ENCODE data around the gene FIBCD1.

The FIBCD1 gene

DNA sequence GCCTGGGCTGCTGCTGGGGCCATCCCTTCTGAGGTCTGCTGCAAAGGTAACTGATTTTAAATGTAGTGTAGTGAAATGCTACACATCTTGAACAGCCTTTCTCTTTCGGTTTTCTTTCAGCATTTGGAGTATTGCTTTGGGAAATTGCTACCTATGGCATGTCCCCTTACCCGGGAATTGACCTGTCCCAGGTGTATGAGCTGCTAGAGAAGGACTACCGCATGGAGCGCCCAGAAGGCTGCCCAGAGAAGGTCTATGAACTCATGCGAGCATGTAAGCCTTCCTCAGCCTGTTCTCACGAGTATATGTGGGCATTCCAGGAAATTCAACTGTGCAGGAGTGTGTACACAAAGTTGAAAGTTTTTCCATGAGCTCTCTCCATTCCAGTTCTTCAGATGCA lies 60.8 kb downstream of the FIBCD1 start:
- DNase-seq (ENCODE audit: low spot score) = no peak

DNA sequence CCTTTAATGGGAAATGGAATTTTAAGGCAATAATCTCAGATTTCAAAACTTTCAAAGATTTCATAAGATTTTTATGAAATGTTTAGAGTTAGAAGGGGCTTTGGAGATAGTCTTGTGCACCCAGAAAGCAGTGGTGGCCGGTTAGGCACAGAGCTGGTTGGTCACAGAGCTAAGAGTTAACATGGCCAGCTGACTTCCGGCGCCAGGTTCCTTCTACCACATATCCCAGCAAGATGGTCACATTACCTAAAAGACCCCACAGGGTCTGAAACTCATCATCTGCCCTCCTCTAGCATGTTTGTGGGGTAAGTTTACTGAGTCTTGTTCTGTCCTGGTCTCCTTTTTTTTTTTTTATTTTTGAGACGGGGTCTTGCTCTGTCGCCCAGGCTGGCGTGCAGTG lies 61.7 kb downstream of the FIBCD1 start:
- DNase-seq (ENCODE audit: low spot score) = no peak

DNA sequence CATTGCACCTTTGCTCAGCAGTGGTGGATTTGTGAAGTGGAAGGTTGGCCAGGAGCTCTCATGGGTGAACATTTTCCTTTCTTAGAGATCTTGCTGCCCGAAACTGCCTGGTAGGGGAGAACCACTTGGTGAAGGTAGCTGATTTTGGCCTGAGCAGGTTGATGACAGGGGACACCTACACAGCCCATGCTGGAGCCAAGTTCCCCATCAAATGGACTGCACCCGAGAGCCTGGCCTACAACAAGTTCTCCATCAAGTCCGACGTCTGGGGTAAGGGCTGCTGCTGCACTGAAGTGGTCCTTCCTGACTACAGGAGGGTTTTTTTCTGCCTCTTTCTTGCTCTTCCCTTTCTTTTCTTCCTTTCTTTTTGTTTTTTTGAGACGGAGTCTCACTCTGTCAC lies 64.3 kb downstream of the FIBCD1 start:
- no peak for DNase-seq (ENCODE audit: low spot score)

GRCh38 chr9:130873966-130874365 lies 65.1 kb downstream of the FIBCD1 start:
- DNase-seq (ENCODE audit: low spot score) = no peak

DNA sequence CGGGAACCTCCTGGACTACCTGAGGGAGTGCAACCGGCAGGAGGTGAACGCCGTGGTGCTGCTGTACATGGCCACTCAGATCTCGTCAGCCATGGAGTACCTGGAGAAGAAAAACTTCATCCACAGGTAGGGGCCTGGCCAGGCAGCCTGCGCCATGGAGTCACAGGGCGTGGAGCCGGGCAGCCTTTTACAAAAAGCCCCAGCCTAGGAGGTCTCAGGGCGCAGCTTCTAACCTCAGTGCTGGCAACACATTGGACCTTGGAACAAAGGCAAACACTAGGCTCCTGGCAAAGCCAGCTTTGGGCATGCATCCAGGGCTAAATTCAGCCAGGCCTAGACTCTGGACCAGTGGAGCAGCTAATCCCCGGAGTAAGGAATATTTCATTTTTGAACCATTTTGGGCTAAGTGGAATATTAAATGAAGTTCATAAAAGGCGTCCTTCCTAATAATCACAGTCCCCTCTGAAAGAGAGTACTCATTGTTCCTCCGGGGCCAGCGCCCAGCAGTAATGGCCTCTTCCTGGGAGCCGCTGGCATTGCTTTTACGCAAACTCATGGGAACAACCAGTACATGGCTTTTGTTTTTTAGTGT lies 66.0 kb downstream of the FIBCD1 start:
- DNase-seq (ENCODE audit: low spot score) = no peak

- no peak for DNase-seq (ENCODE audit: low spot score)
These were observed 66.5 kb downstream of the FIBCD1 start for GRCh38 chr9:130872508-130872907.

- no peak for DNase-seq (ENCODE audit: low spot score)
These were observed 67.0 kb downstream of the FIBCD1 start for GRCh38 chr9:130872093-130872492.

DNA sequence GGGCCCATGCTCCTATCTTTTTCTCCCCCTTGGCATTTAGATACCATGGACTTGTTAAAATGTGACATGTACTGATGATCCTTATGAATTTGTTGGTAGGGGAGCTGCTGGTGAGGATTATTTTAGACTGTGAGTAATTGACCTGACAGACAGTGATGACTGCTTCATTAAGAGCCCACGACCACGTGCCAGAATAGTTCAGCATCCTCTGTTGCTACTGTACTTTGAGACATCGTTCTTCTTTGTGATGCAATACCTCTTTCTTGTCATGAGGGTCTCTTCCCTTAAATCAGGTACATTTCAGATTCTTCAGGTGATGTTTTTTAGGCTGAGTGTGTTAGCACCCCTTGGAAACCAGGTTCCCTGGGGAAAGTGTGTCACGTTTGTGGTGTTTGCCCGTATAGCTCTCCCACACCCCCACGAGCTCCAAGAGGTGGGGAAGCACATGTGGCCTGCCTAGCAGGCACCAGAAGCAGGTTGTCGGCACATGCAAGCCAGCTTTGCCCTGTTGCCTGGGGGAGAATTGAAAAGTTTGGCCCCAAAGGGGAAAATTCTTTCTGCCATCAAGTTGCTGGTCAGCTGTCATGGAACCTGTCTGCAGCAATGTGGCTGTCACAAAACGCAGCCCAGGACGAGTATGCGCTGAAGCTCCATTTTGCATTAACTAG lies 67.5 kb downstream of the FIBCD1 start:
- DNase-seq (ENCODE audit: low spot score) = no peak

DNA sequence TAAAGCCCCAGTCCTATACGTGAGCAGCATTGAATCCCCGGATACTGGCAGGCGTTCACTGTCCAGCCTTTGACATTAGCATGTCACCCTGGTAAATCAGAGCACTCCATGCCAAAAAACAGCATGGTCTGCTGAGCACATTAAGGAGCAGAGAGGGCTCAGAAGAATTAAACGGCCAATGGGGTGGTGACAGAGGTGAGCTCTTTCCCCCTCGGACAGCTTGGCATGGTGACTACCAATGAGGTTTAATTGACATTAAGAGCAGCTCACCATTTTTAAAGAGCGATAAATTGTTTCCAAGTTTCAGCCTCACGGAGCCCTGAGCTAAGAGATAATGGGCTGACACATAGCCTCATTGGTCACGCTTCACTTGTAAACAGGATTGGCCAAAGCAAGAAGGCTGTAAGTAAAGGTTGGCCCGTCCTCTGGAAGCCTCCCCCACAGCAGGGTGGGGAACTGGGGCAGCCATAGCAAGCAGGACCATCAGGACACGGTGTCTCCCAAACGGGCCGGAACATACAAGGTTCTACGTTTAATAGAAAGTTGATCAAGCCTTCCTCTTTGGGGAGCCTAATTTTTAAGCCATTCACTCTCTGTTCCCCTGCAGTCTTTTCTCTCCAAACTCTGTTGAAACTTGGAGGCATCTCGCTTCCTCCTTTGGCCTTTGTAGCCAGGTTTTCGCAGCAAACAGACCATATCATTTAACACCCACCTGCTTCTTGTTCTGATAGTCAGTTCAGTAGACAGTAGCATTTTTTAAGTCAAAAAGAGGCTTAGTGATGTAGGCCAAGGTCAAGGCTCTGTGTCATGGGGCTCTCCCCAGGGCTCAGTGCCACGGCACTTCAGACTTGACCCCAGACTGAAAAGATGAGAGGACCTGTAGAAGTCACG lies 68.3 kb downstream of the FIBCD1 start:
- DNase-seq (ENCODE audit: low spot score) = peak; percentile 12

- no peak for DNase-seq (ENCODE audit: low spot score)
These were observed 69.8 kb downstream of the FIBCD1 start for GRCh38 chr9:130869250-130869649.

- DNase-seq (ENCODE audit: low spot score) = no peak
These were observed 70.8 kb downstream of the FIBCD1 start for GRCh38 chr9:130868230-130868629.

DNA sequence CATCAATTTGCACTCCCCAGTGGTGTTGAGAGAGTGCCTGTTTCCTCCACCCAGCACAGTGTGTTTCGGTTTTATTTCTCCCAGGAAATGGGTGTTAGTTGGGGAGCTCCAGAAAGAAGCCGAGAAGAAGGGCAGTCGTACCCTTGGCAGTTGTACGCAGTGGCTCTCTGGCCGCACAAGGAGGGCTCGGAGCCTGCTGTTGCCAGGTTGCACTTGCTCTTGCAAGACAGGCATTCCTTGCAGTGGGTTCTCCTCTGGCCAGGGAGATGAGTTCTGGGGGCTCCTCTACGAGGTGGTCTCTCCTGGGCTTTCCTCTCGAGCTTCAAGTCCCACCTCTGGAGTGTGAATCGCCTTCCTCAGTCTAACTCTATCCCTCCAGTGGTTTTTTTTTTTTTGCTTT lies 71.5 kb downstream of the FIBCD1 start:
- DNase-seq (ENCODE audit: low spot score) = peak; percentile 5

GRCh38 chr9:130866474-130866965 lies 72.5 kb downstream of the FIBCD1 start:
- DNase-seq (ENCODE audit: low spot score) = peak; percentile 71

DNA sequence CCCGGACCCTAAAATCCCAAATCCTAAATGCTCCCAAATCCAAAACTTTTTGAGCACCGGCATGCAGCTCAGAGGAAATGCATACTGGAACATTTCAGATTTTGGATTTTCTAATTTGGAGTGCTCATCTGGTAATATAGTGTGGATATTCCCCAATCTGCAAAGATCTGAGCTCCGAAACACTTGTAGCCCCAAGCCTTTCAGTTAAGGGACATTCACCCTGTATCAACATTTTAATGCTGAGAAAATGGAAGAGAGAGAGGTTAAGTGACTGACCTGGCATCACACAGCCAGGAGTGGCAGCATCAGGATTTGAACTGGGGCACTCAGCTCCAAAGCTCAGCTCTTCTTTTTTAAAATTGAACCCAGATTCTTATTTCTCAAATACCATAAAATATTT lies 73.1 kb downstream of the FIBCD1 start:
- DNase-seq (ENCODE audit: low spot score) = no peak

DNA sequence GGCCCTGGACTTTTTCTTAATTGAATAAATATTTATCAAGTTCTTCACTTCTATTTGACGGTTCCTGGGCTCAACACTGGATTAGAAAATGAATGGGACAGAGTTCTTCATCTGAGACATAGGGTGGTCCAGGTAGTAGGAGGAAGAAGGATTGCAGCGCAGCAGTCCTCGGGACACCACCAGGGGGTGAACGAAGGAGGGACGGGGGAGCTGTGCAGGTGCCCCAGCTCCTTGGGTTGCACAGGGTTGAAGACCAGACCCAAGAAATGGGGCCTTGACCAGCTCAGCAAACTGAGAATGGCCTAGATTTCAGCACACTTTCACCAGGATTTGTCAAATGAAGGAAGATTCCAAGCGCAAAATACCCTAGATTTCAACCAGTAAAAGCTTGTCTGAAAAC lies 74.5 kb downstream of the FIBCD1 start:
- no peak for DNase-seq (ENCODE audit: low spot score)

GRCh38 chr9:130862747-130863146 lies 76.3 kb downstream of the FIBCD1 start:
- DNase-seq (ENCODE audit: low spot score) = no peak

GRCh38 chr9:130862217-130862616 lies 76.8 kb downstream of the FIBCD1 start:
- DNase-seq (ENCODE audit: low spot score) = no peak

DNA sequence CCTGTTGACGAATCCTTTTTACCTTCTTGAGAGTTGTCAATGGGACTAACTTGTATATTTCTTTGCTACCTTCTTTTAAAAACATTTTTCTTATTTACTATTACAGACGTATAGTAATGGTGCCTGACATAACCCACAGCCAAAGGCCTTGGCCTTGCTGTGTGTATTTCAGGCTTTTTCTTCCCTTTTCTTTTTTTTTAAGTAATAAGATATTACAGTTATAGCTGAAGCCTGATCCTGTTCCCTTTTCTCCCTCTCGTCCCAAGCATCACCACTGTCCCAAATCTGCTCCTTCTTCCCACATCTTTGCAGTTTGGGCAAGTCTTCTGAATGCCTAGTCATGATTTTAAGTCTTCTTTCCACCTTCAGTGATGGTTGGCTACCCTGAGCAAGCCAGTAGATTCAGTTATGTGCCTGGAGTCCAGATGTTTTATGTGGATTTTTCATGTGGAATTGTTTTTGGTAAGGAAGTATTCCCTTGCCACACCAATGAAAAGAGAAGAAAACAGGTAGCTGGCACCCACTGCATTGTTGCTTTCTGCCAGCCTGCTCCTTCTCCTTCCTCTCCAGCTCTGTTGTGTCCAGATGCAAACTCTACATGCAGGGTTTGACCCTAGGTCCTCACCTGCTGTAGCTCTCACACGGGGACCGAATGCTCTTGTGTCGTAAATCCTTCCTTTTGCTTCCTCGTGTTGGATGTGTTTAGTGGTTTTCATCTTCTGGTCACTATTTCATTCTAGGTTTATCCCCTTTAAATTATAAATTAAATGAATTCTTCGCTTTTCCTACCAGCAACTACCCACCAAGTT lies 77.5 kb downstream of the FIBCD1 start:
- no peak for DNase-seq (ENCODE audit: low spot score)

DNA sequence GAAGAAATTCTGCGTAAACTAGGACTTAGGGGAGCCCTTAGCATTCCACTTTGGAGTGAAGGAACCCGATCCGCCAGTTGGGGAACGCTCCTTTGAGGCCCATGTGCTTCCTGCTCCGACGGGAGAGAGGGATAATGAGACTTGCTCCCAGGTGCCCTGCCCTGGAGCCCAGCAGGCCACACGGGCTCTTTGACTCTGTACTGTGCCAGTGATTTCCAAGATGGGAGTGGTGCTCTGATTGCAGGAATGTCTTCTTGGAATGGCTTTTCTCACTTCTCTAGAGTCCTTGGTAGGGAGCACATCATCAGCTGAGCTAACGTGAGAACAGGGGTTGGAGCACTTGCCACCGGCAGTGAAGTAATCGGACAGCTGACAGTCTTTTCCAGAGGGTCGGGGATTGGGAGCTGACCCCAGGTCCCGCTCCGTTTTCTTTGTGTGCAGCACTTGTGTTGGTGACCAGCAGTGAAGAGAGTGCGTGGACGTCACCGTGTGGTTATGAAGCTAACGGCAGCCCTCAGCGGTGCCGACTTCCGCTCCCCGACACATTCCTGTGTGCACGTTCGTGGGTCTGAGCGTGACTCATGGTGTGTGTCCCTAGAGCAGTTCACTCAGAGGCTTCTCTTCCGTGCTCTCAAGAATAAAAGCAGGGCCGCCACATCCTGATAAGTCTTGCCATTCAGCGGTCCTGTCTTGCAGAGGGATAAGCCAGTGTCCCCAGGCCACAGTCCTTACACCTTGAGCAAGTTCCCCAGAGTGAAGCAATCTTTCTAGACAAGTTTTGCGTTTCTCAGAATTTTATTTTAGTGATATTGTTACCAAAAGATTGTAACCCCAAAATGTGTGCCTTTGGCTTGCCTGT lies 78.4 kb downstream of the FIBCD1 start:
- DNase-seq (ENCODE audit: low spot score) = no peak

DNA sequence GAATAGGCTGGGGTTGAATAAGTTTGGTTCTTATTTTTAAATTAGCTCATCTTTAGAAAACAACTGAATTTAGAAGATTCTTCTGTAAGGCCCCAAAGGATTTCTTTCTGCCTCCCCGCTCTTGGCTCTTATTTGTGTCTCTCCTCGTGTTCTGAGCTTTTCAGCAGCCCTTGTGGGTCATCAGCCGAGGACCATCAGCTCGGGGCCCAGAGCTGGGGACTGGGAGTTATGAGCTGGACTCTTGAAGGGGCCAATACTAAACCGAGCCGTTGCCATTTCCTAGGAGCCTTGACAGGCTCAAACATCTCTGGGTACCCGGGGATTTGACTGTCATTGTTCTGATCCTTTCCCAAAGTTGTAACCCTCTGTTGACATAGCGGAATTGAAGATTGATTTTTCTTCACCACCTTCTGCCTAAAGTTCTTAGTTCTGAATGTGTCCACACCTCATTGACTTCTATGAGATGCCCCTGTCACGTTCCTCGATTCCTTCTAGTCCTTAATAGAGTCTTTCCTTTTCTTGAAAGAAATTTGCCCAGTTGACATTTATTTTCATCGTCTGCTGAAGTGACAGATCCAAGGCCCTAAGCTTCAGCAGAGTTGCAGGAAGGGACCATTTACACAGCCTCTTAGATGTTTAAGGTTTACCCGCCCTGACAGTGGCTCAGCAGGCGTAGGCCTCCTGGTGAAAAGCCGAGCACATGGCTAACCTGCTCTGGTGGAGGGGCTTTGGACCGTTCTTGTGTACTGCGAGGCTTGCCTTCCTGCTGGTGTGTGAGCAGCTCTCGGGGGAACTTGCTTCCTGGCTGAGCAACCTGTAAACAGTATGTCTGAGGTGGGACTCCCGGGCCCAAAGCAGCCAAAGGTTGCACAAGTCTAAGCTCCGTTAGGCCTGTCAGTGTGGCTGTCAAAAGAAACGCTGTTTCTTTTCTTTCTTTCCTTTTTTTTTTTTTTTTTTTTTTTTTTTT lies 80.0 kb downstream of the FIBCD1 start:
- DNase-seq (ENCODE audit: low spot score) = no peak
